SW480 (cell line): ENCODE results near the gene IFT80.

ENCODE experiments used
- DNase-seq: peaks from one replicate; pipeline ENCODE4 v3.0.0-alpha.2; 2016; ENCODE audit warnings: low spot score

The IFT80 gene

GRCh38 chr3:160399125-160400029, at the start of gene IFT80, which contains the start of gene SMC4:
TSS of gene IFT80 (minus strand) at chr3:160399225. CDS start at chr3:160384600, 14,625 bp downstream.
TSS of gene SMC4 (plus strand) at chr3:160399650. CDS start at chr3:160400827, 1,177 bp downstream.
- DNase-seq, result peak; percentile 97

- DNase-seq, result no peak
Observed at GRCh38 chr3:160447544-160447943, 48.5 kb upstream of the IFT80 start.

- DNase-seq, result no peak
Observed at GRCh38 chr3:160446522-160447056, 47.6 kb upstream of the IFT80 start.

GRCh38 chr3:160445854-160446253, 46.8 kb upstream of the IFT80 start:
- no peak for DNase-seq

GRCh38 chr3:160444411-160444810, 45.4 kb upstream of the IFT80 start:
- no peak for DNase-seq

GRCh38 chr3:160440687-160441086, 41.7 kb upstream of the IFT80 start:
- DNase-seq, result no peak

GRCh38 chr3:160437083-160437455, 38.0 kb upstream of the IFT80 start:
- DNase-seq, result no peak

- no peak for DNase-seq
Observed at GRCh38 chr3:160435747-160436146, 36.7 kb upstream of the IFT80 start.

GRCh38 chr3:160435095-160435494, 36.1 kb upstream of the IFT80 start:
- DNase-seq, result no peak

- no peak for DNase-seq
Observed at GRCh38 chr3:160434071-160434470, 35.0 kb upstream of the IFT80 start.

GRCh38 chr3:160427832-160428424, 28.9 kb upstream of the IFT80 start:
- no peak for DNase-seq

GRCh38 chr3:160417311-160417710, 18.3 kb upstream of the IFT80 start:
- DNase-seq, result no peak

- peak; percentile 80 for DNase-seq
Observed at GRCh38 chr3:160413613-160414248, 14.7 kb upstream of the IFT80 start.

- DNase-seq, result no peak
Observed at GRCh38 chr3:160412477-160412876, 13.5 kb upstream of the IFT80 start.

GRCh38 chr3:160409812-160410610, 11.0 kb upstream of the IFT80 start:
- no peak for DNase-seq

GRCh38 chr3:160403796-160404470, 4.9 kb upstream of the IFT80 start:
- no peak for DNase-seq

GRCh38 chr3:160403028-160403545, 4.1 kb upstream of the IFT80 start:
- DNase-seq, result no peak

- no peak for DNase-seq
Observed at GRCh38 chr3:160402221-160403027, 3.4 kb upstream of the IFT80 start.

GRCh38 chr3:160401291-160402095, 2.5 kb upstream of the IFT80 start:
- peak; percentile 58 for DNase-seq
